Neural cell (in vitro differentiated cells): ENCODE data around the gene GRM2. TPM values are rescaled to one million over a fixed set of nuclear protein-coding genes. Genes with fewer than 3 reads are reported as not detected.

ENCODE experiments used
- H2AFZ ChIP-seq: fragments of 200-600, 300-800 bp; sonication (generic), shearing (Covaris generic); 2 replicates; pipeline ENCODE4 v1.6.0; 2014; ENCODE audit warnings: low read depth, mild to moderate bottlenecking, antibody characterized with exemption, low read length, moderate library complexity
- H3F3A ChIP-seq: fragments of 200-600 bp; shearing (Covaris generic); 2 replicates; pipeline ENCODE4 v1.6.1; 2016; ENCODE audit warnings: mild to moderate bottlenecking, moderate library complexity, mixed read lengths, antibody characterized with exemption, low read length; ENCODE audit not compliant: insufficient read depth, poor library complexity, severe bottlenecking
- H3K27ac ChIP-seq: fragments of 200-600, 300-800 bp; sonication (generic), shearing (Covaris generic); 2 replicates; pipeline ENCODE4 v1.5.1; 2014; ENCODE audit warnings: mild to moderate bottlenecking, low read length, moderate library complexity
- H3K27me3 ChIP-seq: fragments of 300-800, 200-600 bp; sonication (generic), shearing (Covaris generic); 2 replicates; pipeline ENCODE4 v1.6.0; 2014; ENCODE audit warnings: mild to moderate bottlenecking, low read depth, low read length, moderate library complexity; ENCODE audit not compliant: insufficient read depth
- H3K36me3 ChIP-seq: fragments of 300-800, 200-600 bp; sonication (generic), shearing (Covaris generic); 2 replicates; pipeline ENCODE4 v1.5.1; 2014; ENCODE audit warnings: mild to moderate bottlenecking, antibody characterized with exemption, low read length, moderate library complexity; ENCODE audit not compliant: insufficient read depth
- H3K4me2 ChIP-seq: fragments of 300-800, 200-600 bp; sonication (generic), shearing (Covaris generic); 2 replicates; pipeline ENCODE4 v1.6.0; 2014; ENCODE audit warnings: mild to moderate bottlenecking, low read length
- H3K4me3 ChIP-seq: fragments of 300-800, 200-600 bp; sonication (generic), shearing (Covaris generic); 2 replicates; pipeline ENCODE4 v1.5.1; 2014; ENCODE audit warnings: mild to moderate bottlenecking, low read length, moderate library complexity
- H3K79me2 ChIP-seq: fragments of 200-600 bp; shearing (Covaris generic); replicated peaks from 2 replicates; pipeline ENCODE4 v1.6.0; 2014; ENCODE audit warnings: mild to moderate bottlenecking, low read length, moderate library complexity; ENCODE audit not compliant: insufficient read depth
- H3K9ac ChIP-seq: fragments of 300-800, 200-600 bp; sonication (generic), shearing (Covaris generic); 2 replicates; pipeline ENCODE4 v1.6.1; 2016; ENCODE audit warnings: mild to moderate bottlenecking, low read length, mixed read lengths
- H3K9me2 ChIP-seq: fragments of 200-600 bp; shearing (Covaris generic); 2 replicates; pipeline ENCODE4 v1.6.1; 2016; ENCODE audit warnings: mild to moderate bottlenecking, low read length, mixed read lengths; ENCODE audit not compliant: insufficient read depth
- H3K9me3 ChIP-seq: fragments of 200-600, 300-800 bp; sonication (generic), shearing (Covaris generic); 2 replicates; pipeline ENCODE4 v1.6.1; 2016; ENCODE audit warnings: mild to moderate bottlenecking, mixed run types, low read length, moderate library complexity, mixed read lengths
- H4K20me1 ChIP-seq: fragments of 200-600 bp; shearing (Covaris generic); 2 replicates; pipeline ENCODE4 v1.6.1; 2016; ENCODE audit warnings: mild to moderate bottlenecking, mixed run types; ENCODE audit not compliant: insufficient read depth
- EP300 ChIP-seq: fragments of 450-650 bp; conservative IDR thresholded peaks from 2 replicates; pipeline ENCODE4 v1.6.1; 2014; ENCODE audit warnings: antibody characterized with exemption, mild to moderate bottlenecking, moderate library complexity; ENCODE audit not compliant: poor library complexity, severe bottlenecking
- EZH2 ChIP-seq: fragments of 200-600, 300-800 bp; shearing (Covaris generic), sonication (generic); IDR thresholded peaks from 2 replicates; pipeline ENCODE4 v1.6.1; 2014; ENCODE audit warnings: antibody characterized with exemption, low read length, borderline replicate concordance, mild to moderate bottlenecking; ENCODE audit not compliant: insufficient read depth, poor library complexity, severe bottlenecking
- MXI1 ChIP-seq: fragments of 450-650 bp; conservative IDR thresholded peaks from 2 replicates; pipeline ENCODE4 v1.6.1; 2014; ENCODE audit warnings: antibody characterized with exemption, mild to moderate bottlenecking; ENCODE audit not compliant: poor library complexity, severe bottlenecking
- POLR2AphosphoS5 ChIP-seq: IDR thresholded peaks from 2 replicates; pipeline ENCODE4 v1.6.1; 2012
- RAD21 ChIP-seq: fragments of 450-650 bp; conservative IDR thresholded peaks from 2 replicates; pipeline ENCODE4 v1.6.1; 2014; ENCODE audit warnings: antibody characterized with exemption, mild to moderate bottlenecking, moderate library complexity
- SMC3 ChIP-seq: fragments of 450-650 bp; conservative IDR thresholded peaks from 2 replicates; pipeline ENCODE4 v1.6.1; 2014; ENCODE audit warnings: antibody characterized with exemption, mild to moderate bottlenecking, moderate library complexity; ENCODE audit not compliant: poor library complexity
- TAF1 ChIP-seq: IDR thresholded peaks from 2 replicates; pipeline ENCODE4 v1.6.1; 2012; ENCODE audit warnings: low read depth
- polyA plus RNA-seq: library from polyadenylated mRNA; depleted of rRNA; stranded (reverse); fragments of >200 nt; gene quantifications from 2 replicates; pipeline ENCODE4 v1.2.3, GENCODE V29; 2014
- TF ChIP-seq, protein P1 (sequence below): IDR thresholded peaks from 2 replicates; pipeline ENCODE4 v1.6.1; 2012; ENCODE audit warnings: borderline replicate concordance
- TF ChIP-seq, protein P2 (sequence below): fragments of 450-650 bp; IDR thresholded peaks from 2 replicates; pipeline ENCODE4 v1.5.1; 2014; ENCODE audit warnings: antibody characterized with exemption, mild to moderate bottlenecking, moderate library complexity; ENCODE audit not compliant: poor library complexity, severe bottlenecking

GRM2 gene
- polyA plus RNA-seq, 1 donor from 2014 or later, result 9.1 TPM

DNA sequence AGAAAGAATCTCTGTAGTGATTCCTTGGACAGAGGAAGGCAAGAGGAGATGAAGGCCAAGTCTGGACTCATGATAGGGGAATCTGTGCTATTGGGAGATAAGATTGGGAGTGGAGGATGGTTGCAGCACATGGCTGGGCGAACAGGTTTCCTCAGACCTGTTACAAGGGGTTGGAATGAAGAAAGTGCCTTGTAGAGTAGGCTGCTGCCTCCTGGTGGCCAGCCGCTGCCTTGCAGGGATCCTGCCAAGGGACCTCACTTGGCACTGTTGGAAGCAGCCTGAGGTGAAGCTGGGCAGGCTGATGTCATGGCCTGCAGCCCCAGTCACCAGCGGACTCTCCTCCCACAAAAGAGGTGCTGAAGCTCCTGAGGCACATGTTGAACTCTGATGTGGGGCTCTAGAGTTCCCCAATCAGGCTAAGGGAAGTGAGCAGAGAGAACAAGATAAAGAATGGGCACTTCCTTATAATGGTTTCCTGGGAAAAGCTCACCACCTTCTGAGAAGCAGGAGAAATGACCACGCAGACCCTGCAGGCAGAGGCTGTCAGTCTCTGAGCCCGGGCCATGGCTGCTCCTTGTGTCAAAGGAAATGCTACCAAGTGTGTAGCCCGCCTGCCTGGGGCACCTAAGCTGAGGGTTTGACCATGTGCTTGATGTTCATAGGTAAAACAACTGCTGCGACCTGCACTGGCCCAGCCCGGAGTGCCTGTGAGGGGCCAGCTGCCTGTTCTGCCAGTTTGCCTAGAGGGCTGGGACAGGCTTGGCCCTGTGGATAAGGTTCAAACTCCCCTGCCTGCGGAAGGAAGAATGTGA lies 37.4 kb upstream of the GRM2 start:
- TF ChIP-seq EP300, result no peak
- TF ChIP-seq SMC3, result peak; percentile 79
- TF ChIP-seq EZH2, result no peak
- TF ChIP-seq POLR2AphosphoS5, result no peak
- TF ChIP-seq MXI1, result no peak
- peak; percentile 72 for TF ChIP-seq RAD21
- TF ChIP-seq TAF1, result no peak
- TF ChIP-seq, protein P1, sequence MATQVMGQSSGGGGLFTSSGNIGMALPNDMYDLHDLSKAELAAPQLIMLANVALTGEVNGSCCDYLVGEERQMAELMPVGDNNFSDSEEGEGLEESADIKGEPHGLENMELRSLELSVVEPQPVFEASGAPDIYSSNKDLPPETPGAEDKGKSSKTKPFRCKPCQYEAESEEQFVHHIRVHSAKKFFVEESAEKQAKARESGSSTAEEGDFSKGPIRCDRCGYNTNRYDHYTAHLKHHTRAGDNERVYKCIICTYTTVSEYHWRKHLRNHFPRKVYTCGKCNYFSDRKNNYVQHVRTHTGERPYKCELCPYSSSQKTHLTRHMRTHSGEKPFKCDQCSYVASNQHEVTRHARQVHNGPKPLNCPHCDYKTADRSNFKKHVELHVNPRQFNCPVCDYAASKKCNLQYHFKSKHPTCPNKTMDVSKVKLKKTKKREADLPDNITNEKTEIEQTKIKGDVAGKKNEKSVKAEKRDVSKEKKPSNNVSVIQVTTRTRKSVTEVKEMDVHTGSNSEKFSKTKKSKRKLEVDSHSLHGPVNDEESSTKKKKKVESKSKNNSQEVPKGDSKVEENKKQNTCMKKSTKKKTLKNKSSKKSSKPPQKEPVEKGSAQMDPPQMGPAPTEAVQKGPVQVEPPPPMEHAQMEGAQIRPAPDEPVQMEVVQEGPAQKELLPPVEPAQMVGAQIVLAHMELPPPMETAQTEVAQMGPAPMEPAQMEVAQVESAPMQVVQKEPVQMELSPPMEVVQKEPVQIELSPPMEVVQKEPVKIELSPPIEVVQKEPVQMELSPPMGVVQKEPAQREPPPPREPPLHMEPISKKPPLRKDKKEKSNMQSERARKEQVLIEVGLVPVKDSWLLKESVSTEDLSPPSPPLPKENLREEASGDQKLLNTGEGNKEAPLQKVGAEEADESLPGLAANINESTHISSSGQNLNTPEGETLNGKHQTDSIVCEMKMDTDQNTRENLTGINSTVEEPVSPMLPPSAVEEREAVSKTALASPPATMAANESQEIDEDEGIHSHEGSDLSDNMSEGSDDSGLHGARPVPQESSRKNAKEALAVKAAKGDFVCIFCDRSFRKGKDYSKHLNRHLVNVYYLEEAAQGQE, result no peak
- TF ChIP-seq, protein P2, sequence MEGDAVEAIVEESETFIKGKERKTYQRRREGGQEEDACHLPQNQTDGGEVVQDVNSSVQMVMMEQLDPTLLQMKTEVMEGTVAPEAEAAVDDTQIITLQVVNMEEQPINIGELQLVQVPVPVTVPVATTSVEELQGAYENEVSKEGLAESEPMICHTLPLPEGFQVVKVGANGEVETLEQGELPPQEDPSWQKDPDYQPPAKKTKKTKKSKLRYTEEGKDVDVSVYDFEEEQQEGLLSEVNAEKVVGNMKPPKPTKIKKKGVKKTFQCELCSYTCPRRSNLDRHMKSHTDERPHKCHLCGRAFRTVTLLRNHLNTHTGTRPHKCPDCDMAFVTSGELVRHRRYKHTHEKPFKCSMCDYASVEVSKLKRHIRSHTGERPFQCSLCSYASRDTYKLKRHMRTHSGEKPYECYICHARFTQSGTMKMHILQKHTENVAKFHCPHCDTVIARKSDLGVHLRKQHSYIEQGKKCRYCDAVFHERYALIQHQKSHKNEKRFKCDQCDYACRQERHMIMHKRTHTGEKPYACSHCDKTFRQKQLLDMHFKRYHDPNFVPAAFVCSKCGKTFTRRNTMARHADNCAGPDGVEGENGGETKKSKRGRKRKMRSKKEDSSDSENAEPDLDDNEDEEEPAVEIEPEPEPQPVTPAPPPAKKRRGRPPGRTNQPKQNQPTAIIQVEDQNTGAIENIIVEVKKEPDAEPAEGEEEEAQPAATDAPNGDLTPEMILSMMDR, result peak; percentile 84
- no peak overlapping the region for H2AFZ ChIP-seq
- no peaks in the 10 kb centered on the region for H3F3A ChIP-seq
- no peaks in the 10 kb centered on the region for H4K20me1 ChIP-seq
- H3K4me3 ChIP-seq, result no peak overlapping the region
- H3K9me3 ChIP-seq, result no peaks in the 10 kb centered on the region
- H3K9me2 ChIP-seq, result no peaks in the 10 kb centered on the region
- H3K79me2 ChIP-seq, result no peaks in the 10 kb centered on the region
- no peak overlapping the region for H3K27ac ChIP-seq
- H3K4me2 ChIP-seq, result no peak overlapping the region
- no peaks in the 10 kb centered on the region for H3K27me3 ChIP-seq
- no peak overlapping the region for H3K9ac ChIP-seq
- H3K36me3 ChIP-seq, result no peaks in the 10 kb centered on the region

DNA sequence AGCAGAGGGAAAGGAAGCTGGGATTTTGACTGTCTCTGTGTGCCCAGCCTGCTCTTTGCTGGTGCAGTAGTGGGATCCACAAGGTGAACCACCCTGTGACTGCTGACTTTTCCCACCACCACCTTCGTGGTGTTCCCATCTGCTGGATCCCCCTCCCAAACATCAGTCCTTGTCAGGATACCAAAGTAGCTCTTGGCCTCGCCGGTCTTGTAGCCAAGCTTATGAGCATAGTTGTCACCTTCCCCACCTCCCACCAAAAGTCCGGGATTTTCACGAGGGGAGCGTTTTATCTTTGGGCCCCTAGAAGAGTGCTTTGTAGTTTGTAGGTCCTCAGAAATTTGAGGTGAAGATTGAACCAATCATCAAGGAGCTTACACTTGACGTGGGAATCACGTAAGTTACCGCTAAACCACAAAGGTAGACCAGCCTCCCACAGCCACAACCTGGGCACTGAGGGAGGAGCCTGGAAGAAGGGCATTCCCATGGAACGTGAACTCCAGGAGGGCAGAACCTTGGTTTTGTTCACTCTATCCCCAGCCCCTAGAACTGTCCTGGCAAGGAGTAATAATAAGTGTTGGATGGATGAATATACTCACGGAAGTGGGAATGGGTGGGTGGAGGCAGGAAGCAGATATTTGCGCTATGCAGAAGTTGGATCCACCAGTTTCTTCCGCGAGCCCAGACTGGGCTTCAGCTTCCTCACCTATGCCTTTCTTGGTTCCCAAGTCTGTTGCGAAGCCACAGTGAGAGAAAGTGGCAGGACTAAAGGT lies 36.6 kb upstream of the GRM2 start:
- H3K4me3 ChIP-seq, result peak overlapping the region; percentile 97
- peak overlapping the region; percentile 78 for H3K4me2 ChIP-seq
- H3K9me3 ChIP-seq, result no peaks in the 10 kb centered on the region
- no peaks in the 10 kb centered on the region for H3K79me2 ChIP-seq
- H3K9me2 ChIP-seq, result no peaks in the 10 kb centered on the region
- no peak overlapping the region for H2AFZ ChIP-seq
- TF ChIP-seq SMC3, result no peak
- no peak for TF ChIP-seq RAD21
- TF ChIP-seq, protein P2, result no peak
- no peak for TF ChIP-seq TAF1
- TF ChIP-seq POLR2AphosphoS5, result no peak
- TF ChIP-seq MXI1, result no peak
- no peak for TF ChIP-seq EZH2
- no peak for TF ChIP-seq EP300
- TF ChIP-seq, protein P1, result no peak
- H4K20me1 ChIP-seq, result no peaks in the 10 kb centered on the region
- no peaks in the 10 kb centered on the region for H3F3A ChIP-seq
- no peaks in the 10 kb centered on the region for H3K36me3 ChIP-seq
- H3K9ac ChIP-seq, result peak overlapping the region; percentile 68
- H3K27ac ChIP-seq, result no peak overlapping the region
- H3K27me3 ChIP-seq, result no peaks in the 10 kb centered on the region
